Endothelial cell of umbilical vein (primary cell): ENCODE data around the gene OPRL1. TPM values are rescaled to one million over a fixed set of nuclear protein-coding genes. Genes with fewer than 3 reads are reported as not detected.
"Not testable (repeated sequence)": the region's sequence is repeated elsewhere in the genome, so short reads cannot be mapped to it uniquely, and the experiment has no call there.

Experiments used
- BruUV-seq: library from RNA; stranded (reverse); fragments of 400-500 nt; replicated peaks from 2 replicates; lab custom pipeline; 2021; lab: Mats Ljungman, UMichigan
- CTCF ChIA-PET: fragments of 300-600, 350-600 bp; sonication (Branson Sonifier 250); formaldehyde crosslinking; loops from one replicate; lab custom pipeline; 2021; ENCODE audit warnings: antibody characterized with exemption, inconsistent platforms; lab: Charles Lee
- POLR2A ChIA-PET: fragments of 300-600, 350-600 bp; sonication (Branson Sonifier 250); formaldehyde crosslinking; loops from one replicate; lab custom pipeline; 2021; ENCODE audit warnings: antibody characterized with exemption, inconsistent platforms; lab: Charles Lee
- DNase-seq: peaks from one replicate; pipeline ENCODE4 v3.0.0-alpha.2; 2011; ENCODE audit warnings: low read depth, low spot score
- FAIRE-seq: peaks from 2 replicates; lab custom pipeline; 2011; peaks lifted over from hg19 to GRCh38; lab: Jason Lieb, UNC
- H2AFZ ChIP-seq: 2 replicates; pipeline ENCODE4 v1.6.0; 2012; ENCODE audit warnings: low read depth, low read length, control low read depth, inconsistent platforms
- H3K27ac ChIP-seq: 2 replicates; pipeline ENCODE4 v1.5.1; 2011; ENCODE audit warnings: low read depth, mild to moderate bottlenecking, control low read depth, low read length, moderate library complexity; ENCODE audit not compliant: insufficient read depth
- H3K27me3 ChIP-seq, 2 experiments: 2 replicates each; pipeline versions ENCODE4 v1.6.0 to v1.6.1; 2011; ENCODE audit warnings: low read length in 2 of 2, mixed read lengths in 1 of 2; ENCODE audit not compliant: control insufficient read depth in 2 of 2, insufficient read depth in 2 of 2
- H3K36me3 ChIP-seq, 2 experiments: 2 replicates in 1 of 2; 3 replicates in 1 of 2; pipeline ENCODE4 v1.5.1; 2011; ENCODE audit warnings: low read length in 2 of 2, mild to moderate bottlenecking in 1 of 2, moderate library complexity in 1 of 2; ENCODE audit not compliant: control insufficient read depth in 2 of 2, insufficient read depth in 2 of 2; ENCODE audit errors: extremely low read depth in 1 of 2
- H3K4me1 ChIP-seq: 3 replicates; pipeline ENCODE4 v1.5.1; 2011; ENCODE audit warnings: mild to moderate bottlenecking, low read length; ENCODE audit not compliant: control insufficient read depth, insufficient read depth; ENCODE audit errors: extremely low read depth
- H3K4me2 ChIP-seq: 2 replicates; pipeline ENCODE4 v1.6.1; 2011; ENCODE audit warnings: low read length, control low read depth, mixed read lengths; ENCODE audit not compliant: insufficient read depth
- H3K4me3 ChIP-seq, 3 experiments: fragments of 200-600 bp in 1 of 3; sonication (generic), shearing (Covaris generic) in 1 of 3; replicated peaks in 1 of 3; 2 replicates each; pipeline ENCODE4 v1.5.1; 2011 to 2016; ENCODE audit warnings: control low read depth in 3 of 3, low read length in 3 of 3, mild to moderate bottlenecking in 2 of 3, inconsistent platforms in 1 of 3, low read depth in 1 of 3, moderate library complexity in 1 of 3; ENCODE audit not compliant: insufficient read depth in 1 of 3
- H3K79me2 ChIP-seq: 2 replicates; pipeline ENCODE4 v1.6.0; 2012; ENCODE audit warnings: low read length, inconsistent platforms; ENCODE audit not compliant: control insufficient read depth, insufficient read depth
- H3K9ac ChIP-seq: replicated peaks from 2 replicates; pipeline ENCODE3; 2011; ENCODE audit warnings: low read length, control low read depth; ENCODE audit not compliant: insufficient read depth; ENCODE audit errors: extremely low read depth
- H3K9me1 ChIP-seq: replicated peaks from 3 replicates; pipeline ENCODE4 v1.6.0; 2011; ENCODE audit warnings: mild to moderate bottlenecking, low read length; ENCODE audit not compliant: control insufficient read depth, insufficient read depth; ENCODE audit errors: extremely low read depth
- H3K9me3 ChIP-seq: replicated peaks from 2 replicates; pipeline ENCODE4 v1.5.1; 2012; ENCODE audit warnings: low read length, inconsistent platforms; ENCODE audit not compliant: control insufficient read depth, insufficient read depth
- H4K20me1 ChIP-seq: replicated peaks from 2 replicates; pipeline ENCODE3; 2011; ENCODE audit warnings: mild to moderate bottlenecking, low read length; ENCODE audit not compliant: control insufficient read depth, insufficient read depth; ENCODE audit errors: extremely low read depth
- CTCF ChIP-seq, 2 donors: IDR thresholded peaks; 1 replicate in 1 of 2; 2 replicates in 1 of 2; pipeline ENCODE4 v1.5.1; 2011; ENCODE audit warnings: low read length in 2 of 2, mild to moderate bottlenecking in 2 of 2, moderate library complexity in 2 of 2, control low read depth in 1 of 2, inconsistent platforms in 1 of 2, low read depth in 1 of 2; ENCODE audit not compliant: insufficient read depth in 1 of 2; ENCODE audit errors: extremely low read depth in 1 of 2
- EZH2 ChIP-seq: IDR thresholded peaks from 2 replicates; pipeline ENCODE4 v1.6.1; 2012; ENCODE audit warnings: borderline replicate concordance, low read depth, mild to moderate bottlenecking, moderate library complexity, low read length, inconsistent platforms; ENCODE audit not compliant: severe bottlenecking
- FOS ChIP-seq: IDR thresholded peaks from 2 replicates; pipeline ENCODE4 v1.6.1; 2011; ENCODE audit warnings: mild to moderate bottlenecking, low read length, moderate library complexity, borderline replicate concordance; ENCODE audit not compliant: insufficient read depth
- GATA2 ChIP-seq: IDR thresholded peaks from 2 replicates; pipeline ENCODE4 v1.7.0; 2011; ENCODE audit warnings: low read depth, mild to moderate bottlenecking, moderate library complexity, mixed read lengths, low read length; ENCODE audit not compliant: insufficient read length, insufficient read depth
- JUN ChIP-seq: IDR thresholded peaks from 2 replicates; pipeline ENCODE4 v1.6.1; 2011; ENCODE audit warnings: borderline replicate concordance, low read depth; ENCODE audit not compliant: insufficient read length, insufficient read depth
- MYC ChIP-seq: IDR thresholded peaks from one replicate; pipeline ENCODE4 v1.6.1; 2011; ENCODE audit warnings: mild to moderate bottlenecking, low read depth, low read length
- POLR2A ChIP-seq: IDR thresholded peaks from 2 replicates; pipeline ENCODE4 v1.6.1; 2012; ENCODE audit warnings: low read depth, mild to moderate bottlenecking, control low read depth, low read length
- POLR2AphosphoS5 ChIP-seq: IDR thresholded peaks from 2 replicates; pipeline ENCODE4 v1.6.1; 2012; ENCODE audit warnings: low read depth, mild to moderate bottlenecking, control low read depth, low read length, moderate library complexity; ENCODE audit not compliant: insufficient read depth
- dilution Hi-C: fragments of 300-500 bp; cut with MboI; formaldehyde crosslinking; loops from one replicate; pipeline ENCODE4 v1.15.0; 2019; ENCODE audit warnings: low sequenced_read_pairs; ENCODE audit not compliant: extremely low pct_ligation_motif_present
- intact Hi-C: fragments of 100-400 bp; cut with micrococcal nuclease; formaldehyde crosslinking; loops from one replicate; pipeline ENCODE4 v1.10.0; 2022
- polyA plus RNA-seq, 4 experiments: library from polyadenylated mRNA; depleted of rRNA in 3 of 4; stranded (reverse) in 3 of 4; unstranded in 1 of 4; fragments of >200 nt; gene quantifications; 2 replicates each; pipeline versions ENCODE4 v1.2.1 to v1.2.3, GENCODE V29; 2011 to 2012; ENCODE audit warnings: missing spikeins in 1 of 4
- total RNA-seq: library from RNA; stranded (reverse); gene quantifications from 2 replicates; pipeline ENCODE4 v1.2.3, GENCODE V29; 2021
- TF ChIP-seq, protein P1 (sequence below): IDR thresholded peaks from 2 replicates; pipeline ENCODE4 v1.6.1; 2011; ENCODE audit not compliant: insufficient read depth, insufficient read length

OPRL1 gene
- total and polyA plus RNA-seq, 2 donors (not counting 3 experiments of a cell fraction or from before 2014, with no cell fraction given) = 1.9 to 2.0 TPM

DNA sequence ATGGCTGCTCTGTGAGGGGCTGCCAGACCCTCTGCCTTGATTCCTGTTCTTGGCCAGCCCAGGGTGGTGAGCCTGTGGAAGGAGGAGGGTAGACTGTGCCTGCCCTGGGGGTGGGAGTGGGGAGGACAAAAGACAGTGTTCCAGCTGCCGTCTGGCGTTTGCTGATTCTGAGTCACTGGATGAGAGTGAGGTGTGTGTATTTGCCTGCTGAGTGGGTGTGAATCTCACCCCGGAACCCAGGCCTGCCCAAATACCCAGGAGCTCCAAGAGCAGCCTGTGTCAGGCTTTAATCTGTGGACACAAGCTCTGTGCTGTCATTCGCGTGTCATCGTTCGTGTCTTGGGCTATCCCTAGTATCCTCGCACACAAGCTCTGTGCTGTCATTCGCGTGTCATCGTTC, 6.9 kb downstream of the OPRL1 start:
- no peaks in the 10 kb centered on the region for H3K79me2 ChIP-seq
- dilution Hi-C loops (no loop called here), intact Hi-C loops (no loop called here)
- H3K36me3 ChIP-seq = no peaks in the 10 kb centered on the region
- no peak overlapping the region for H3K9ac ChIP-seq
- H3K4me2 ChIP-seq = no peak overlapping the region
- H3K9me1 ChIP-seq = no peaks in the 10 kb centered on the region
- DNase-seq (no peak), FAIRE-seq (no peak)
- no peak overlapping the region for H3K27ac ChIP-seq
- H4K20me1 ChIP-seq = no peaks in the 10 kb centered on the region
- peaks cover 6% of the 10 kb centered on the region for H3K4me1 ChIP-seq
- no peaks in the 10 kb centered on the region for H3K9me3 ChIP-seq
- H3K4me3 ChIP-seq = no peak overlapping the region
- H2AFZ ChIP-seq = no peak overlapping the region
- peaks cover 23 to 32% of the 10 kb centered on the region in 2 experiments for H3K27me3 ChIP-seq
- no peak for TF ChIP-seq POLR2AphosphoS5
- no peak for TF ChIP-seq GATA2
- no peak for TF ChIP-seq JUN
- no peak for TF ChIP-seq EZH2
- TF ChIP-seq MYC = no peak
- TF ChIP-seq, protein P1, sequence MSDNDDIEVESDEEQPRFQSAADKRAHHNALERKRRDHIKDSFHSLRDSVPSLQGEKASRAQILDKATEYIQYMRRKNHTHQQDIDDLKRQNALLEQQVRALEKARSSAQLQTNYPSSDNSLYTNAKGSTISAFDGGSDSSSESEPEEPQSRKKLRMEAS = no peak
- TF ChIP-seq FOS = no peak
- TF ChIP-seq POLR2A = no peak
- TF ChIP-seq CTCF (IDR thresholded peaks at IDR 0.05; ENCODE audit: extremely low read depth in 1 of 2, insufficient read depth in 1 of 2, low read depth in 1 of 2, low read length in 2 of 2) = no peak
- ChIA-PET CTCF (no interaction called here), POLR2A (no interaction called here)
- no TSS peak for BruUV-seq

DNA sequence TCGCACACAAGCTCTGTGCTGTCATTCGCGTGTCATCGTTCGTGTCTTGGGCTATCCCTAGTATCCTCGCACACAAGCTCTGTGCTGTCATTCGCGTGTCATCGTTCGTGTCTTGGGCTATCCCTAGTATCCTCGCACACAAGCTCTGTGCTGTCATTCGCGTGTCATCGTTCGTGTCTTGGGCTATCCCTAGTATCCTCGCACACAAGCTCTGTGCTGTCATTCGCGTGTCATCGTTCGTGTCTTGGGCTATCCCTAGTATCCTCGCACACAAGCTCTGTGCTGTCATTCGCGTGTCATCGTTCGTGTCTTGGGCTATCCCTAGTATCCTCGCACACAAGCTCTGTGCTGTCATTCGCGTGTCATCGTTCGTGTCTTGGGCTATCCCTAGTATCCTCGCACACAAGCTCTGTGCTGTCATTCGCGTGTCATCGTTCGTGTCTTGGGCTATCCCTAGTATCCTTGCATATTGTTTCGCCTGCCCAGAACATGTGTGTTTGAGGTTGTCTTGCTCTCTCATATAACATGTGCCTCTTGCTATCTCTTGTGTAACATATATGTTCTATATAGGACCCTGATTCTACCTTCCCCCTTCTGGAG, 7.4 kb downstream of the OPRL1 start:
- H2AFZ ChIP-seq, intact Hi-C loops, H3K9me3 ChIP-seq, POLR2A ChIA-PET, H3K4me3 ChIP-seq, H3K9ac ChIP-seq, DNase-seq, H3K4me2 ChIP-seq, H3K27ac ChIP-seq, H3K4me1 ChIP-seq, FAIRE-seq, H3K36me3 ChIP-seq, H3K79me2 ChIP-seq, H3K9me1 ChIP-seq, H4K20me1 ChIP-seq, BruUV-seq, dilution Hi-C loops, CTCF ChIA-PET: not testable (repeated sequence)
- H3K27me3 ChIP-seq = peaks cover 23 to 32% of the 10 kb centered on the region in 2 experiments

GRCh38 chr20:64088586-64088985, 8.7 kb downstream of the OPRL1 start:
- DNase-seq, H3K9ac ChIP-seq, H3K4me1 ChIP-seq, H3K9me1 ChIP-seq, intact Hi-C loops, POLR2A ChIA-PET, H3K36me3 ChIP-seq, dilution Hi-C loops, H4K20me1 ChIP-seq, H2AFZ ChIP-seq, BruUV-seq, H3K4me3 ChIP-seq, H3K27ac ChIP-seq, H3K9me3 ChIP-seq, H3K79me2 ChIP-seq, CTCF ChIA-PET, H3K4me2 ChIP-seq: not testable (repeated sequence)
- H3K27me3 ChIP-seq = peaks cover 23 to 32% of the 10 kb centered on the region in 2 experiments
- FAIRE-seq = peak; percentile 97
